ENCODE measurements around the gene CRYGA.
"Not testable (repeated sequence)": the region's sequence is repeated elsewhere in the genome, so short reads cannot be mapped to it uniquely, and the experiment has no call there.

The CRYGA gene

GRCh38 chr2:208118918-208119317, 44.5 kb downstream of the CRYGA start:
- no peak overlapping the region for H3K27ac ChIP-seq (ENCODE audit: low read depth, low read length)
- 93% methylated on average over 3 of the region's 3 CpGs for WGBS
- H3K36me3 ChIP-seq (ENCODE audit: insufficient read depth, low read length): no peaks in the 10 kb centered on the region
- H3K27me3 ChIP-seq (ENCODE audit: insufficient read depth, low read length): no peaks in the 10 kb centered on the region
- H3K9ac ChIP-seq (ENCODE audit: low read depth, low read length): no peak overlapping the region
- H3K4me3 ChIP-seq (ENCODE audit: low read length): no peak overlapping the region
- no peaks in the 10 kb centered on the region; the same call in 1 of the 2 replicates for H3K4me1 ChIP-seq (ENCODE audit: insufficient read depth, low read length)
- H3K9me3 ChIP-seq (ENCODE audit: insufficient read depth, low read depth, low read length): no peaks in the 10 kb centered on the region

GRCh38 chr2:208117390-208117789, 46.0 kb downstream of the CRYGA start:
- H3K27ac ChIP-seq (ENCODE audit: low read depth, low read length); H3K36me3 ChIP-seq (ENCODE audit: insufficient read depth, low read length); H3K9me3 ChIP-seq (ENCODE audit: insufficient read depth, low read depth, low read length); H3K4me3 ChIP-seq (ENCODE audit: low read length); H3K27me3 ChIP-seq (ENCODE audit: insufficient read depth, low read length); H3K9ac ChIP-seq (ENCODE audit: low read depth, low read length): not testable (repeated sequence)
- H3K4me1 ChIP-seq (ENCODE audit: insufficient read depth, low read length): peaks cover 11% of the 10 kb centered on the region
- WGBS: 94% methylated on average over 11 of the region's 11 CpGs

GRCh38 chr2:208112969-208113368, 50.4 kb downstream of the CRYGA start:
- WGBS: 10% methylated on average over 7 of the region's 7 CpGs
- H3K27ac ChIP-seq (ENCODE audit: low read depth, low read length): peak overlapping the region; percentile 15; the same call in 1 of the 2 replicates
- peak overlapping the region; percentile 34 for H3K4me3 ChIP-seq (ENCODE audit: low read length)

GRCh38 chr2:208112273-208112745, 51.1 kb downstream of the CRYGA start:
- Histone ChIP-seq H3K27ac (ENCODE audit: low read depth, low read length) (peak overlapping the region; percentile 25; the same call in 1 of the 2 replicates), H3K4me3 (ENCODE audit: low read length) (peak overlapping the region; percentile 34), H3K9ac (ENCODE audit: low read depth, low read length) (peak overlapping the region; percentile 4), H3K4me1 (ENCODE audit: insufficient read depth, low read length) (peaks cover 18% of the 10 kb centered on the region)
- 8% methylated on average over 34 of the region's 36 CpGs for WGBS
- not testable (repeated sequence) for H3K36me3 ChIP-seq (ENCODE audit: insufficient read depth, low read length); H3K27me3 ChIP-seq (ENCODE audit: insufficient read depth, low read length); H3K9me3 ChIP-seq (ENCODE audit: insufficient read depth, low read depth, low read length)

More at GRCh38 chr2:208112969-208113368, 50.4 kb downstream of the CRYGA start:
- Histone ChIP-seq H3K9me3 (ENCODE audit: insufficient read depth, low read depth, low read length) (no peaks in the 10 kb centered on the region), H3K27me3 (ENCODE audit: insufficient read depth, low read length) (peaks cover 4% of the 10 kb centered on the region; the same call in 1 of the 2 replicates), H3K4me1 (ENCODE audit: insufficient read depth, low read length) (peaks cover 14% of the 10 kb centered on the region), H3K9ac (ENCODE audit: low read depth, low read length) (no peak overlapping the region), H3K36me3 (ENCODE audit: insufficient read depth, low read length) (no peaks in the 10 kb centered on the region)
